Measurements from ENCODE around the gene DUS1L. TPM values are rescaled to one million over a fixed set of nuclear protein-coding genes. Genes with fewer than 3 reads are reported as not detected.

The DUS1L gene
- total RNA-seq, 1 experiment from 2014 or later, result 132 TPM

GRCh38 chr17:82108961-82109475 is 43.4 kb upstream of the DUS1L start:
- no peak for TF ChIP-seq CTCF (IDR thresholded peaks at IDR 0.05; ENCODE audit: unreplicated experiment)

GRCh38 chr17:82108496-82108945 is 42.9 kb upstream of the DUS1L start:
- Mint-ChIP-seq H3K4me3 (ENCODE audit: low read depth, unreplicated experiment) (no peak overlapping the region), H3K36me3 (ENCODE audit: insufficient read depth, unreplicated experiment) (peaks cover 42% of the 10 kb centered on the region), H3K27me3 (ENCODE audit: unreplicated experiment) (no peaks in the 10 kb centered on the region), H3K27ac (ENCODE audit: unreplicated experiment) (no peak overlapping the region), H3K4me1 (ENCODE audit: low read depth, unreplicated experiment) (peaks cover 38% of the 10 kb centered on the region), H3K9me3 (ENCODE audit: low read depth, unreplicated experiment) (no peaks in the 10 kb centered on the region)
- no peak for TF ChIP-seq CTCF (IDR thresholded peaks at IDR 0.05; ENCODE audit: unreplicated experiment)
- no peak for DNase-seq
- intact Hi-C loops (cut with micrococcal nuclease; ENCODE audit: unreplicated experiment), result loop anchor here (5.0 kb wide), 1 partner anchor 44 kb away; no protein-coding TSS in a partner anchor
- CTCF ChIA-PET, result no interaction called here
- BruUV-seq (replicated peaks), result no TSS peak

More at GRCh38 chr17:82108961-82109475, 43.4 kb upstream of the DUS1L start:
- intact Hi-C loops (cut with micrococcal nuclease; ENCODE audit: unreplicated experiment), result loop anchor here (5.0 kb wide), 1 partner anchor 43 kb away; no protein-coding TSS in a partner anchor
- DNase-seq, result no peak
- Mint-ChIP-seq H3K27ac (ENCODE audit: unreplicated experiment) (no peak overlapping the region), H3K4me1 (ENCODE audit: low read depth, unreplicated experiment) (peaks cover 34% of the 10 kb centered on the region), H3K9me3 (ENCODE audit: low read depth, unreplicated experiment) (no peaks in the 10 kb centered on the region), H3K27me3 (ENCODE audit: unreplicated experiment) (no peaks in the 10 kb centered on the region), H3K36me3 (ENCODE audit: insufficient read depth, unreplicated experiment) (peaks cover 37% of the 10 kb centered on the region), H3K4me3 (ENCODE audit: low read depth, unreplicated experiment) (no peak overlapping the region)
- CTCF ChIA-PET, result no interaction called here
- no TSS peak for BruUV-seq (replicated peaks)

- Mint-ChIP-seq H3K36me3 (ENCODE audit: insufficient read depth, unreplicated experiment) (peaks cover 47% of the 10 kb centered on the region), H3K4me3 (ENCODE audit: low read depth, unreplicated experiment) (no peak overlapping the region), H3K9me3 (ENCODE audit: low read depth, unreplicated experiment) (no peaks in the 10 kb centered on the region), H3K4me1 (ENCODE audit: low read depth, unreplicated experiment) (peaks cover 38% of the 10 kb centered on the region), H3K27ac (ENCODE audit: unreplicated experiment) (no peak overlapping the region), H3K27me3 (ENCODE audit: unreplicated experiment) (no peaks in the 10 kb centered on the region)
- BruUV-seq (replicated peaks), result no TSS peak
- CTCF ChIA-PET, result no interaction called here
- TF ChIP-seq CTCF (IDR thresholded peaks at IDR 0.05; ENCODE audit: unreplicated experiment), result no peak
- intact Hi-C loops (cut with micrococcal nuclease; ENCODE audit: unreplicated experiment), result loop anchor here (5.0 kb wide), 1 partner anchor 44 kb away; no protein-coding TSS in a partner anchor
- no peak for DNase-seq
These were observed 42.4 kb upstream of the DUS1L start for GRCh38 chr17:82108038-82108437.

- H3K36me3 Mint-ChIP-seq (ENCODE audit: insufficient read depth, unreplicated experiment), result peaks cover 51% of the 10 kb centered on the region
- CTCF ChIA-PET, result no interaction called here
- TF ChIP-seq CTCF (IDR thresholded peaks at IDR 0.05; ENCODE audit: unreplicated experiment), result peak; percentile 25
- H3K4me3 Mint-ChIP-seq (ENCODE audit: low read depth, unreplicated experiment), result no peak overlapping the region
- no peak overlapping the region for H3K27ac Mint-ChIP-seq (ENCODE audit: unreplicated experiment)
- no TSS peak for BruUV-seq (replicated peaks)
- intact Hi-C loops (cut with micrococcal nuclease; ENCODE audit: unreplicated experiment), result loop anchor here (5.0 kb wide), 1 partner anchor 45 kb away; no protein-coding TSS in a partner anchor
- H3K9me3 Mint-ChIP-seq (ENCODE audit: low read depth, unreplicated experiment), result no peaks in the 10 kb centered on the region
- peaks cover 38% of the 10 kb centered on the region for H3K4me1 Mint-ChIP-seq (ENCODE audit: low read depth, unreplicated experiment)
- H3K27me3 Mint-ChIP-seq (ENCODE audit: unreplicated experiment), result no peaks in the 10 kb centered on the region
- no peak for DNase-seq
These were observed 41.8 kb upstream of the DUS1L start for GRCh38 chr17:82107341-82107860.

Measured in Calu3 (cell line).